HG03520 (cell line): Measurements from ENCODE around the gene NID2.

Experiments used
- ATAC-seq: cut with Tn5 transposase; IDR thresholded peaks from one replicate; pipeline ENCODE4 v1.9.1; 2021; ENCODE audit warnings: mild to moderate bottlenecking, moderate library complexity; ENCODE audit not compliant: unreplicated experiment

Gene NID2

GRCh38 chr14:52032204-52032801 is 36.6 kb downstream of the NID2 start:
- ATAC-seq = no peak

- ATAC-seq = no peak
Observed at GRCh38 chr14:52031781-52032180, 37.1 kb downstream of the NID2 start.

GRCh38 chr14:52029881-52030280 is 39.0 kb downstream of the NID2 start:
- ATAC-seq = no peak

GRCh38 chr14:52026901-52027300 is 42.0 kb downstream of the NID2 start:
- ATAC-seq = no peak

GRCh38 chr14:52026017-52026660 is 42.7 kb downstream of the NID2 start:
- ATAC-seq = no peak

GRCh38 chr14:52025310-52025709 is 43.5 kb downstream of the NID2 start:
- ATAC-seq = no peak

GRCh38 chr14:52023518-52023917 is 45.3 kb downstream of the NID2 start:
- ATAC-seq = no peak

GRCh38 chr14:52021957-52022600 is 46.8 kb downstream of the NID2 start:
- no peak for ATAC-seq

GRCh38 chr14:52020866-52021717 is 47.8 kb downstream of the NID2 start:
- ATAC-seq = no peak

- ATAC-seq = no peak
Observed at GRCh38 chr14:52020161-52020714, 48.6 kb downstream of the NID2 start.

- no peak for ATAC-seq
Observed at GRCh38 chr14:52018970-52019369, 49.9 kb downstream of the NID2 start.

GRCh38 chr14:52018252-52018651 is 50.6 kb downstream of the NID2 start:
- ATAC-seq = no peak

- ATAC-seq = no peak
Observed at GRCh38 chr14:52015411-52016030, 53.3 kb downstream of the NID2 start.

- no peak for ATAC-seq
Observed at GRCh38 chr14:52014601-52015267, 54.1 kb downstream of the NID2 start.

GRCh38 chr14:52013984-52014600 is 54.8 kb downstream of the NID2 start:
- no peak for ATAC-seq

GRCh38 chr14:52012635-52013034 is 56.2 kb downstream of the NID2 start:
- no peak for ATAC-seq

- ATAC-seq = no peak
Observed at GRCh38 chr14:52011523-52011922, 57.3 kb downstream of the NID2 start.

GRCh38 chr14:52010173-52010693 is 58.6 kb downstream of the NID2 start:
- ATAC-seq = no peak

- no peak for ATAC-seq
Observed at GRCh38 chr14:52008136-52008535, 60.7 kb downstream of the NID2 start.
